Stimulated activated CD4-positive, alpha-beta T cell treated with anti-CD3 and anti-CD28 coated beads, TNF-alpha, amount 100 ng/mL, for 48 hours (primary cell): ENCODE data around the gene SGMS2.
"Not testable (repeated sequence)": the region's sequence is repeated elsewhere in the genome, so short reads cannot be mapped to it uniquely, and the experiment has no call there.

Experiments
- DNase-seq, 3 donors: peaks; one replicate each; pipeline ENCODE4 v3.0.0-alpha.2; 2020; ENCODE audit warnings: low read depth in 3 of 3

Gene SGMS2

DNA sequence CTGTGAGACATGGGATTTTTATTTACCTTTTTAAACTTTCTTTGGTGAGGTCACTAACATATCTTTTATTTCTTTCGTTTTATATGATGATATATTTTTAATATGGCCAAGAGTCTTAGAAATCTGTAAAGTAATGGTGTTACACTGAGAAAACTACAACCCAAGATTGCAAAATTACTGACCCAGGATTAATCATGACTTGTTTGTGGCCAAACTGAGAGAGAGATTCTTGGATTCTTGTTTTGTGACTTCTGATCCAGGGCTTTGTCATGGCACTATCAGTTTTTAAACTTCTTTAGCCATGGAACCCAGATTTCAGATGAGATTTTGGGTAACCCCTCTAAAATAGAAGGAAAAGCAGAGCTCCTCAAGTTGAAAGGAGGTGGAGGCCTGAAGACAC is 42.0 kb downstream of the SGMS2 start:
- no peak for DNase-seq

DNA sequence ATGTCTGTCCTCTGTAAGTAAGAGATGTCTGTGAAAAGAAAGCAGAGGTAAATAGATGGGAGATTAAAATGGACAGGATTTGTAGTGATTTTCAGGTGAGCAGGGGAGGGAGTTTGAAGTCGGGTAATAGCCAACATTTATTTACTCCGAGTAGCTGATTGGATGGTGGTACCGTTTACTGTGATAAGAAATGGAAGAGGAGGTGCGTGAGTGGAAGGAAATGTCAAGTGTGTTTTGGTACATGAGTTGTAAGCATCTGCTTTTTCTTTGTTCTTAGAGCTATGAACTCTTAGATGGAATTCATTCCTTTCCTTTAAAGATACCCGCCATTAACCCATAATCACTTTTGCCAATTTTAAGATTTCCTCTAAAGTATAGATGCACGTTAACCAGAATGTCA is 45.5 kb downstream of the SGMS2 start:
- no peak for DNase-seq

DNA sequence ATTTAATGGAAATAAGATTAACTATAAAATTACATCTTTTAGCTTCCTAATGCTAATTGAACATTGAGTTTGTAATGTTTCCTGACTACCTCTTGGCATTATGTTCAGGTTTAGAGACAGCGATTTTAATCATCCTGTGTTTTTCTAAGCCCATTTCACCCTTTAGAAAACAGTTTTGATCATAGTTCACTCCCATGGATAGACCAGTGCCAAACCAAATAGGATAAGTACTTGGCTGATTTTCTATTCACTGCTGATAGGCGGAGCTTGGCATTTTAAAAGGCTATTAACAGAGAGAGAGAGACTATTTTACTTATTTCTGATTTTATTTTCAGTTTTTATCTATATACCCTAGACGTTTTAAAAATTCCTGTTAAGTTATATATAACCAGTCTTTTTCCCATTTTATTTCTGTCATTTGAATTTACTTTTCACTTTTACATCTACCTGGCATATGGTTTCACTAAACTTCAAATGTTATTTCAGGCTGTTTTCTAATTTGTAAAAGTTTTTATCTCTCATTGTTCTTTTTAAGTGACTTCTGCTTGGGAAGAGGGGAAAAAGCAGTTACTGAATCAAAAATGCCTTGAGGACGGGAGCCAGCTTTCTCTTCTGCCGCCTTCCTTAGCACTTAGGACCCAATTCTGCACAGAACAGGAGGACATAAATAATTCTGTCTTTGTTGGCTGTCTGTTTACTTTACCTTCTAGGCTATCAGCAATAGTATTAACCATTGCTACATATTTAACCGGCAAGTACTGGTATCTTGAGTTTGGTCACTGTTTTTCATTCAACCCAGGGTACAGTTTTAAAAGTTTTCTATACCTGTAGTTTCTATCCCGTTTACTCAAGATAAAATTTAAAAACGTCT is 46.4 kb downstream of the SGMS2 start:
- DNase-seq: no peak

DNA sequence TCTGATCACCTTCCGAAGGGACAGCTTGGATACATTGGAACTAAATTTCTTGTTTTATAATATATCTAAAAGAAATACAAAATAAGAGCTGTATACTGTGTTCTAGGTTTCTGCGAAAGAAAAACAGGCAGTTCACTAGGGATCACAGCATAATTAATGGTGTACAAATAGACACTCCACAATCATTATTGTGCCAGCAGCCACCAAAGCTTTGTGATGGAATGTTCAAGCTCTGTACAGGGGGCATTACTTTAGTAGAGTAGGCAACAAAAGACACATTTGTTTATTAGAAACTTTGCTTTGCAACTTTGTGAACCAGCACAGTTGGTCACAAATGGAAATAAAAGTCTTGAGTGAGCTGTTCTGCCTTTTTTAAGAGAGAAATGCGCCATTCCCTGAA is 49.3 kb downstream of the SGMS2 start:
- no peak for DNase-seq

DNA sequence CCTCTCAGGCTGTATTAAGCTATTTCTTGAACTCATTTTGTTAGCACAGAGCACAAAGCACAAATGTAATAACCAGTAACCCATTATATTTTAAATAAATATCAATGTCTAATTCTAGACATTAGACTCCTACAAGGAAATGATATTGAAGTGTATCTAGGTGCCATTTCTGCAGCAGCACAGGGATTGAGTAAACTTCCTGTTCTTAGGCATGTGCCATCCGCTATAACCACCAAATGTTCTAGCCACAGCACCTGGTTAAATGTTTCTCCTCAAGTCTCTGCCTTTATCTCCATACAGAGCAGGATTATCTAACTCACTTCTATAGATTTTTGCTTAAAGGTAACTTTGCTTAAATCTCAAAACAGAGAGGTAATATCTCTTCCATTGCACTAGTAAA is 51.4 kb downstream of the SGMS2 start:
- DNase-seq: no peak

DNA sequence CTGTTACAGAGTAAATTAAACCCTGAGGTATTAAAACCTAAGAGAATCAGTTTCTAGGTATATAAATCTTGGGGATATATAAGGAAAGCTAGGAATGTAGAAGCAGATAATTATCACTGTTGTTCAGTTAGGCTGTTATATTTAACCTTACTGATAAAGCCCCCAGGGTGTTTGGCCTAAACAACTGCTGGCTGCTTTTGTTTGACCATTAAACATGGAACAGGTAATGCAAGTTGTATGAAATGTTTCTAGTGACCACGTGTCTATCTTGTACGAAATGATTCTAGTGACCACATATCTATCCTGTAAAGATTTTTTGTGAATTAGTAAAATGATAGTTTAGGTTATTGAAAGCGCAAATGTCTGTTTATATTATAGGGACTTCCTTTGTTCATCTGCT is 52.6 kb downstream of the SGMS2 start:
- no peak for DNase-seq

DNA sequence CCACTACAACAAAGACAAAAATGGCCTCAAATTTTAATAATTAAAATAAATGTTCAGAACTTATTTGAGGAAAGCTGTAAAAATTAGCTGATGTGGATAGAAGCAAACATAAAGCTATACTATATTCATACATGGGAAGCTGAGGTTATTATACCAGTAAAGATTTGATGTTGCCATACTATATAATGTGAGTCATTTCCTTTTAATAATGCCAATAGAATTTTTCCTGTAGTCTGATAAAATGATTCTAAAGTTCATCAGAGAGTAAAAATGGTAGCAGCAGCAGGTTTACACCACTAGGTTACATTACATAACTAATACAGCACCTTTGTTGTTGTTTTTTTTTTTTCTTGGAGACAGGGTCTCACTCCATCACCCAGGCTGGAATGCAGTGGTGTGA is 61.1 kb downstream of the SGMS2 start:
- DNase-seq: no peak

DNA sequence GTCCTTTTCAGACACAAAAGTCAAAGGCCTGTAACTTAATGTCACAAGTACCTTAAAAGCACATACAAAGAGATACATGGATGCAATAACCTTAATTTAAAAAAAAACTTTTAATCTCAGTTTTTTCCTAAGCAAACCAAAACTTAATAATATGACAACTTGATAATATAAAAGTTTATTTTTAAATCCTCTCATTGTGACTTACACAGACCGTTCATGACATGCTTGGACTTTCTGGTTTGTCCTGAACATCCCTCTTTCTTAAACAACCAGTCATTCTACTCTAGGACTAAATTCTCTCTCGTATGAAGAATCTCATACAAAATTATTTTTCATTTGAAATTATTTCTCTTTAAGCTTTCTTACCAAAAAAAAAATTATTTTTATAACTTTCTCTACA is 63.5 kb downstream of the SGMS2 start:
- no peak for DNase-seq

DNA sequence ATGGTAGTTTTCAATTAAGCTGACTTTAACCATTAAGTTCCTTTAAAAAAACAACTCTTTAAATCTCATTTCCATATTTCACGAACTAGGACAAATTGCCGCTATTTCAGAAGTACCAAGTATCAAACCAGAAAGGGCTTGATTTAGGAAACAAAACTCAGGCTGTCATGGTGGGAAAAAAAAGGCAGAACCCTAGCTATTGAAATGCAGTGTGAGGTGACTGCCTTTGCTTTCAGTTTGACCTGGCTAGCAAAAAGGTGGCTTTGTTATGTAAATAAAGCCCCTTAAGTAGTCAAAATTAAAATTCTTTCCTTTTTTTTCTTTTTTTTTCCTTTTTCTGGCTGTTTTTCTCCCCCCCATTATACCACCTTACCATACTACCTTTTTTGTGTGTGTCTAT is 66.0 kb downstream of the SGMS2 start:
- no peak for DNase-seq

DNA sequence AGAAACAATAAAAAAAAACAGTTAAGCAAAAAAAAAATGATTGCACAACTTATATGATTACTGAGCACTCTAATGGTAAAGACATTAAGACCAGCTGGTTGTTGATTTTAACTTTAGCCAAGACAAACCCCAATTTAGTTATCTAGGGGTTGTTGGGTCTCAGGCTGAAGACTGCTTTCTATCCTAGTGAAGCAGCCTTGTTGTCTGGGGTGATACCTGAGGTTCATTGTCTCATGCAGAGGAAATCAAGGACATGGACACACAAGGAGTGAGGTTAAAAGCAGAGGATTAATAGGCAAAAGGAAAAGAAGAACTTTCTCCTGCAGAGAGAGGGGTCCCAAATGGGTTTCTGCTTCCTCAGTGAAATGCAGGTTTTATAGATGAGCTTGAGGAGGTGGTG is 66.6 kb downstream of the SGMS2 start:
- no peak for DNase-seq

DNA sequence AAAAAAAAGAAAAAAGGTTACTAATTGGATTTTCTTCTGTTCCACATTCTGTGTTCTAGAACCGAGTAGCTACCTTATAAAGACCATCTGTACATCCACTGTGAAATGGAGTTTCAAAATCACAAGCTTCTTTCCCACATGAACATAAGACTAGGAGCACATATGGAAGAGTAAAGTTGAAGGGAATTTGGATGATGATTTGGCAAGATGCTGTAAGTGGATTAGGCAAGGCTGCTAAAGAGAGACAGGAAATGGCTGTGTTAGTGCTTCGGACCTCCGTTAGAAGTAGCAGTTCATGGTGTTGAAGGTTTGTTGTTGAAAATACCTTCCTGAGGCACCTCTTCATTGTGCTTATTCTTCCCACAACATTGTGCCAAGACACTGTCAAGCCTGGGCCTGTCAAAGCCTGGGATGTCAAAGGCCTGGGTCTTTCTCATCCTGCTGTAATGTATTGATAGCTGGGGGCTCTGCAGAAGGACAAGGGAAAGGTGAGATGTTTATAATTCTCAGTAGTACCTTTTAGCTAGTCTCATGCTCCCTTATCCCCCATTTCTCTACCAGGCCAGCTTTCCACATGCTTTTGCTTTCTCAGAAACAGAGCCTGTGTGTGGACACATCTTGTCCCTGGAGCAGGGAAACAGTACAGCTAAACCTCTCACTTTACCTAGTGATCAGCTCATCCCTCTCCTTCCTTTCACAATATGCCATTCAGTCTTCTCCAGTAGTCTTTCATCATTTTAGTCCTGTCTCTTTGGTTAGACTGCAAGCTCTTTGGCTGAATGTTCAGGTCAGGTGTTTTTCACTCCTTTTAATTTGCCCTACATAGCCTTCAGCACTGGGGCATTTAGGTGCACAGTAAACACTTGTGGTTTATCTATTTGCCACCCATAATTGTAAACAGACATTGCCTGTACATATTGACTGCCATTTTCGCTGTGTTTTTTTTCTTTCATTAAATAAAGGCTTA is 68.7 kb downstream of the SGMS2 start:
- DNase-seq: no peak

DNA sequence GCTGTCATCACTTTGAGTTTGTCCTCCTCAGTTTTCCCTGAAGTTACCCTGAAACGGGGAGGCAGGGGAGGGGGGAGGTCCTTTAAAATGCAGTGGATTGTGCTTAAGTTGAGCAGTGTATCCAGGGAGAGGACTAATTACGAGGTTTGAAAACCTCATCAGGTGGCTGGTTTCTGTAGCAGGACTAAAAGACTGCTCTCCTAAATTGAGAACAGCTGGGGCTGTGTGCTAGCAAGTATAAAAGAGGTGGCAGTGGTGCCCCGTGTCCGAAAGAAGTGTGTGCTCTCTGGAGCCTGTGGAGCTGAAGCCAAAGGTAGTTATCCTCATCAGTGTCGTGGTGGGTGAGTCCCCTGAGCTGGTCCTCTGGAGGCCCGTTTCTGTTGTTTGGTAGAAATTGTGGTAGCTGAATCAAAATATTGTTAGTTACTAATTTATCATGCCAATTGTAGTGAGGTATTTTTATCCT is 69.4 kb downstream of the SGMS2 start:
- no peak for DNase-seq

DNA sequence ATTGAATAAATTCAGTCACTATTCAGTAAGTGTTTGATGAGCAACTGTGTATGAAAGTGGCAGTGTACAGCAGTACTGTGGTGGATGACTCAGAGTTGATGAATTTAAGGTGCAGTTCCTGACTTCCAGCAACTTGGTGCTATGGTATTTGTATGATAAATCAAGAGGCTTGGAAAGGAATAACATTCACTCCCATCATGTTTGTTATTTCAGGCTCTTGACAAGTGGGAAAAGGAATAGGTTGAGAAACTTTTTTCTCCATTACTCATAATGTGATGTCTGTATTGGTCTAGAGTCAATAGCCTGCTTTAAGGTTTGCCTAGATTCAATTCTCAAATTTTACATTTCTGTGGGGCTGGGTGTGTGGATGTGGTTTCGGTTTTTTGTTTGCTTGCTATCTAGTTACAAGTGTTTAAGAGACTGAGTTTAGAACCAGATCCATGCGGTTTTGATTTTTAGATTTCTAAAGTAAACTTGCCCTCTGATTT is 71.5 kb downstream of the SGMS2 start:
- no peak for DNase-seq

DNA sequence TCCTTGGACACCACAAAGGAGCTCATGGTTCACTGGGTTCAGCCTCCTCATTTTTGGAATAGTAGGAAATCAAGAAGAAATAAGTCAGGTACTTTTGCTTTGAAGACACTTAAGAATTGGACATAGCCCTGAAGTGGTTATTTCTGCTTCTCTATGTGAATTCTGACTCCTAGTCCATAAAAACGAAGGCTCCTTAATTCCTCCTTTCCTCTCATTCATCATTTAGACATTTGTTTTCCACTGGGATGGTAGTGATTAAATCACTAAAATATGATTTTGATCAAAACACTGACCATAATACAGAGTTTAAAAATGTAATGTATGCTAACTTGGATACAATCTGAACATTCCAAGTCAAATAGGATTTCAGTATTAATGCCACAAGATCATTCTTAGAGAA is 71.9 kb downstream of the SGMS2 start:
- DNase-seq: no peak

DNA sequence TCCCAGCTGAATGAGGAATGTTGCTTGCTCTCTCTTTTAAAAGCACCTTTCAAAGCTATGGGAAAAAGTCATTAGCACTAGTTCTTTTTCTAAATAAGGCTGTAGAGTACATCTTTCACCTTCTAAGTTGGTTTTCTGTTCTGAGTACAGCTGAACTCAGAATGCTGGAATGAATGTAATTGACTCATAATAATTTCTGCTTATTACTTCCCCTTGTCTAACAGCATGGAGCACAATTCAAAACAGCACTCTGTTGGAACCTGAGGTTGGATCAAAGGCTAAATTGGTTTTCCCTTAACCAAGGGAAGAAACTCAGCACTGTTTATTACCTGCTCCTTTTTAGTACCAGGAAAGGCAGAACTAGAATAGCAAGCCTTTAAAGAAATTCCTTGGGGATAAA is 73.1 kb downstream of the SGMS2 start:
- DNase-seq: no peak

DNA sequence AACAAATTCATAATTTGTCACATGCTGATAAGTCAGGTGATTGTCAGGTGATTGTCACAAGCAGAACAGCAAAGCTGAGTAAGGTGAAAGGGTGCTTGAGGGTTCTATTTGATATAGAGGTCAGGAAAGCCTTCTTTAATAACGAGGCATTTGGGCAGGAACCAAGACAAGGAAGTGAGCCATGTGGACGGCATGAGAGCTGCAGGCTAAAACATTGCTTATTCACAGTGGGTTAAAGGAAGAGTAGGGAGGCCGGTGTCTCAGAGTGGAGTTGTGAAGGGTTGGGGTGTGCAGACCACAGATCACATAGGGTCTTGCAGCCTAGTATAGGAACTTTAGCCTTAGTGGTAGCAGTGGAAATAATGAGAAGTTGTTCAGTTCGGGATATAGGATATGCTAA is 75.3 kb downstream of the SGMS2 start:
- DNase-seq: no peak

DNA sequence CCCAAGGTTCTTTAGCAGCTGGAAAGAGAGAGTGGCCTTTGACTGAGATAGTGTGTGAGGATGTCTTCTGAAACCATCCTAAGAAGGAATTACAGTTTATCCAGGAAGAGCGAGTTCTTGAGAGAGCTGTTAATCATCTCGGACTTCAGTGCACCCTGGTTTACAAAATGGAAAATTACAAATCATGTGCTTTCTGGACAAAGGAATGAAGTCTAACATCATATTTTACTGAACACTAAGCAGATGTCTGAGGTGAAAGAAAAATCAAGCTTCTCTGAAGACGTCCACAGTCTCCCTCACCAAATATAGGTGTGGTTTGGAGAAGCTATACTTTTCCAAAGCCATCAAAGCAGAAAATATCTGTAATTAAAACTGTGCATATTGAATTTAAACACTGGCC is 75.8 kb downstream of the SGMS2 start:
- no peak for DNase-seq

DNA sequence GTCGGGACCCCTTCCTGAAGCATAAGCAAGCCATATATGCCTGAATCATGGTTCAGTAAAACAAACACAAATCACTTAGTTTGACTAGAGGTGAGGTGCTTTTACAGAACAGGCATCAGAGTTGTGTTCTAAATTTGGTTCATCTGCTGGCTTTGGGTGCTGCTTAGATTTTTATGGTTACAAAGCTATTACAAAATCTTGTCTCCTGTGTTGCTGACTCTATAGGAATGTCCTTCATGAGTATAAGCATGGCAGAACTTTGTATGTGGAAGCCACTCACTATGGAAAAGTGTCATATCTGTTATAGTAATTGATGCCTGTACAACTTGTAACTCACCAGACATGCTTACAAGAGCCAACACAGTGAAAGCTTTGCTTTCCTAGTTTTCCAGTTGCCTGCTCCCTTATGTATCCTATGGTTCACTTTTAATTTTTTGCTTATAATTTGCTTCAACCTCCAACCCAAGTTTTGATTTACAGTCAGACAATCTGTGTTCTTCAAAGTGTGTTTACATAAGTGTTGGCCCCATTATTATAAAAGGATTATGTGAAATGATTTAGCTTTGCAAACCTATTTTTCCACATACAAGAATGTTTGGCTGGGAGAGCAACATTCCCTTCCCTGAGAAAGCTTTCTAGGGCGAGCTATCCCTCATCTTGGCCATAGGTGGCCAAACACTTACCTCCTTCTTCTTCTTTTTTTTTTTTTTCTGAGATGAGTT is 76.6 kb downstream of the SGMS2 start:
- no peak for DNase-seq

DNA sequence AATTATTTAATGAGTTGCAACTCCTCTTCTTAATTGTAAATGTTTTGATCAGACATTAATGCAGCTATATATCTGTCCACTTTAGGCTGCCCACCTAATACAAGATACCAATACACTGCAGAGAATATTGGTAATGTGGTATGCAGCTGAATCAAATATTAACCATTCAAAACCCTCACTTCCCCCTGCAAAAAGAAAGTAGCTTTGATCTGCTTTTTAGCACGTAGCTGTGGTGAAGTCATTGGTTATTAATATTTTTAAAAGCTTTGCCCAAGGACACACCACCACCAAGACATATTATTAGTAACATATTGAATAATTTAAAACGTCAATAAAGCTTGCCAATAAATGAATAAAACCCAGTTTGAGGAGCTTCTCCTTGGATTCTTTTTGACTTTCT is 78.0 kb downstream of the SGMS2 start:
- DNase-seq: no peak

DNA sequence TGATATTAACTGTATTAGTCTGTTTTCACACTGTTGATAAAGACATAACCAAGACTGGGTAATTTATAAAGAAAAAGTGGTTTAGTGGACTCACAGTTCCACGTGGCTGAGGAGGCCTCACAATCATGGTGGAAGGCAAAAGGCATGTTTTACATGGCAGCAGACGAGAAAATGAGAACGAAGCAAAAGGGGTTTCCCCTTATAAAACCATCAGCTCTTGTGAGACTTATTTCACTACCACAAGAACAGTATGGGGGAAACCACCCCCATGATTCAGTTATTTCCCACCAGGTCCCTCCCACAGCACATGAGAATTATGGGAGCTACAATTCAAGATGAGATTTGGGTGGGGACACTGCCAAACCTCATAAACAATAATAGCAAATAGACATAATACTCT is 80.3 kb downstream of the SGMS2 start:
- DNase-seq: not testable (repeated sequence)

DNA sequence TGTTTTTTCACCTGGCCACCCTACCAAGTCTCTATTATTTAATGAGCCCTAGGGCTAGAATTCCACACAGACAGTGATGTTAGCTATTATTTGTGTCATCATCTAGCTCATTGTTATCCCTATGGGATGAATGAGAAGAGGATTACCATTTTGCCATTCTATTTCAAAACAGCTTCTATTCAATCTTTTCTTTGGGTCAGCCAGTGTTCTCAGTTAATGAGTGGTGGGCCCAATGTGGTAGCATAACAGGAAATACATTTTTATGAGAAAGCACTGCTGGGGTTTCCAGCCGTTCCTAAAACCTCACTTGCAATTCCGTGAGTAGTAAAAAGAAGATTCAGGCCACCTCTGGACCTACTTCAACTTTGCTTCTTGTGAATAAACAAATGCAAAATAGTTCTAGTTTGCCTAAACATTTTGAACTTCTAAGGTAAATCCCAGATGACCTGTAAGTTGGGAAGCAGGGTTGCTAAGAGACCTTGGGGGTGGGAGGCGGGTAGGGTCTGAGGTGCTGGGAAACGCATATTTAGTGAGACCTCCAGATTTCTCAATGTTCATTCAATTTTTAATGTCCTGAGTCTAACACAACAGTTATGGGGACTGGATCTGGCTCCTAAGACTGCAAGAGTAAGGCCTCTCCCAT is 81.8 kb downstream of the SGMS2 start:
- DNase-seq: no peak
